Stimulated activated CD4-positive, alpha-beta T cell treated with anti-CD3 and anti-CD28 coated beads, Interleukin-1b, Interleukin-23, amount 100 ng/mL, for 1 hour (primary cell): ENCODE measurements around the gene SMYD4.
A peak's percentile ranks its signal among the peaks of the same experiment; 100 is the strongest.
"Not testable (repeated sequence)": the region's sequence is repeated elsewhere in the genome, so short reads cannot be mapped to it uniquely, and the experiment has no call there.

Source experiments
- DNase-seq, 2 donors: peaks; one replicate each; pipeline ENCODE4 v3.0.0-alpha.2; 2020; ENCODE audit warnings: low read depth in 2 of 2

Gene SMYD4, protein sequence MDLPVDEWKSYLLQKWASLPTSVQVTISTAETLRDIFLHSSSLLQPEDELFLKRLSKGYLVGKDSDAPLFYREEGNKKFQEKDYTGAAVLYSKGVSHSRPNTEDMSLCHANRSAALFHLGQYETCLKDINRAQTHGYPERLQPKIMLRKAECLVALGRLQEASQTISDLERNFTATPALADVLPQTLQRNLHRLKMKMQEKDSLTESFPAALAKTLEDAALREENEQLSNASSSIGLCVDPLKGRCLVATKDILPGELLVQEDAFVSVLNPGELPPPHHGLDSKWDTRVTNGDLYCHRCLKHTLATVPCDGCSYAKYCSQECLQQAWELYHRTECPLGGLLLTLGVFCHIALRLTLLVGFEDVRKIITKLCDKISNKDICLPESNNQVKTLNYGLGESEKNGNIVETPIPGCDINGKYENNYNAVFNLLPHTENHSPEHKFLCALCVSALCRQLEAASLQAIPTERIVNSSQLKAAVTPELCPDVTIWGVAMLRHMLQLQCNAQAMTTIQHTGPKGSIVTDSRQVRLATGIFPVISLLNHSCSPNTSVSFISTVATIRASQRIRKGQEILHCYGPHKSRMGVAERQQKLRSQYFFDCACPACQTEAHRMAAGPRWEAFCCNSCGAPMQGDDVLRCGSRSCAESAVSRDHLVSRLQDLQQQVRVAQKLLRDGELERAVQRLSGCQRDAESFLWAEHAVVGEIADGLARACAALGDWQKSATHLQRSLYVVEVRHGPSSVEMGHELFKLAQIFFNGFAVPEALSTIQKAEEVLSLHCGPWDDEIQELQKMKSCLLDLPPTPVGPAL

DNA sequence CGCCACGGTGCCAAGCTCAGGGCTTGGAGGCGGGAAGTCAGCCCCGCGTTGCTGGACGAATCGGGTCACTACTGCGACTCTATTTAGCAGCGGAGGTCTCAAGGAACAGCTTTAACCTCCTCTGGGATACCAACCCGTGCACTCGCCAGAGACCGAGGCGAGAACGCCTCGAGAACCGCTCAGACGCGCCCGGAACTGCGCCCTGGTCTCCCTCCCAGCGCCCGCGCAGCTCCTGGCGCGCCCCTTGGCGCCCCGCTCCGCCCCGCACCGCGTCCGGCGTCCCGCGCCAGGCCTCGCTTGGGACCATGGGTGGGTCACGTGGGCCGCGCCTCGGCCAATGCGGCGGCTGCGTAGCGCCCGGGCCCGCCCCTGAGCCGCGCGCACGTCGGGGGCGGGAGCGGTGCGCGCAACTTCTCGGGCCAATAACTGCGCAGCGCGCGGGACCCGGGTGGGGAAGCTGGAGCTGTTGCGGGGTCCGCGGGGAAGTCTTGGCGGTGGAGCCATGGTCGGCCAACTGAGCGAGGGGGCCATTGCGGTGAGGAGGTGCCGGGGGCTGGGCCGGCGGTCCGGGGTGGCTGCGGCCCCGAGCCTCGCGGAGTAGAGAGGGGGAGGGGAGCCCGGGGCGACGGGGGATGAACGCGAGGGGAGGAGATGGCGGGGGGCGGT lies at the start of gene SMYD4, which contains the start of gene RPA1:
Gene SMYD4 (minus strand): TSS at position 311 of the 666 bp plus-strand sequence. CDS start 1,908 bp downstream, outside the sequence.
Gene RPA1 (plus strand): TSS at position 414 of the 666 bp plus-strand sequence. CDS start 89 bp downstream, at position 503.
- DNase-seq: peak; percentile 59 to 71

DNA sequence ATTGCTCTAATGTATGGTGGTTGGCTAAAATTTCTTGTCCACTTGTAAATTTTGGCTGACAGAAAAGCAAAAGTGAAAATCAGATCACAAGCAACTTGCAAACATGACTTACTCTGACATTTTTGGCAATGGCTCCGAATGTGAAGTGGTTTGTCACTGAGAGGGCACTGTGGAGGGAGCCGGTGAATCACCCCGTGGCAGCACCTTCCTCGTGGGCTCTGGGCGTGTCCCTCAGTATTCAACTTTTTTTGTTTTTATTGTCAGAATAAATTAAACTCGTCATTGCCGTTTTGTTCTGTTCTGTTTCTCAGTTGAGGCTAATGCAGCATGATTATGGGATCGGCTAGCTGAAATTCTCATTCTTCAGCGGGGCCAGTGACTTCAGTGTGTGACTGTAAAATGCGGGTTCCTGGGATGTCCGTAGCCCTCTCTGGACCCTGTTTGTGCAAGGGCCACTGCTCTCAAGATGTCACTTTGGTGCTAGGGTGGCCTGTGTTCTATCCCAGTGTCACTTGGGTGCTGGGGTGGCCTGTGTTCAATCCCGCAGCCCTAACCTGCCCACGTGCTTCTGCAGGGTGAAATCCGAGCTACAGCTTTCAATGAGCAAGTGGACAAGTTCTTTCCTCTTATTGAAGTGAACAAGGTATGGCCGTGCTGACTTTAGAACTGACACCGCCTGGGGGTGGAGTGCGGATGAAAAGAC lies 48.9 kb upstream of the SMYD4 start:
- DNase-seq: no peak

DNA sequence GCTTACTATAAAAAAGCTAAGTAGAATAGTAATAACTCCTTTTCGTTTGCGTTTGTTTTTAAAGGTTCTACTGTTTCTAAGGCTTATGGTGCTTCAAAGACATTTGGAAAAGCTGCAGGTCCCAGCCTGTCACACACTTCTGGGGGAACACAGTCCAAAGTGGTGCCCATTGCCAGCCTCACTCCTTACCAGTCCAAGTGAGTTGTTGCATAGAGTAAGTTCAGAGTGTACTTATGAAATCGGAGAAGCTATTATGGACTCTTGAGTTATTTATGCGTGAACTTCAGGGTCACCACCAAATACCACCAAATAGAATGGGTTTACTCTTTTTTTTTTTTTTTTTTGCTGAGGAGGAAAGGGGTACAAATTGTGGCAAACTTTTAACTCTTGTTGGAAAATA lies 45.9 kb upstream of the SMYD4 start:
- no peak for DNase-seq

DNA sequence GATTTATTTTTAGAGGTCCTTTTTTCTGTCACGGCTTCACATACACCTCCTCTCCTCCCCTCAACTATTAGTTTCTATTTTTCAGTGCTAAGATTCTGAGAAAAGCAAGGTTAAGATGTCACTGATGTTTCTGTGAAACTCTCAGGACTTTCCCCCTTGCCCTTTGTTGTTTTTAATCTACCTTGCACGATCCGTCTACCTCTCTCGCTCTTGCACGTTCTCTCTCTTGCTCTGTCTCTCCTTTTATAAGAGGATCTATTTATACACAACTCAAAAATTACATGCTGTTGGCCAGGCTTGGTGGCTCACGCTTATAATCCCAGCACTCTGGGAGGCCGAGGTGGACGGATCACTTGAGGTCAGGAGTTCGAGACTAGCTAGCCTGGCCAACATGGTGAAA lies 43.7 kb upstream of the SMYD4 start:
- DNase-seq: no peak

DNA sequence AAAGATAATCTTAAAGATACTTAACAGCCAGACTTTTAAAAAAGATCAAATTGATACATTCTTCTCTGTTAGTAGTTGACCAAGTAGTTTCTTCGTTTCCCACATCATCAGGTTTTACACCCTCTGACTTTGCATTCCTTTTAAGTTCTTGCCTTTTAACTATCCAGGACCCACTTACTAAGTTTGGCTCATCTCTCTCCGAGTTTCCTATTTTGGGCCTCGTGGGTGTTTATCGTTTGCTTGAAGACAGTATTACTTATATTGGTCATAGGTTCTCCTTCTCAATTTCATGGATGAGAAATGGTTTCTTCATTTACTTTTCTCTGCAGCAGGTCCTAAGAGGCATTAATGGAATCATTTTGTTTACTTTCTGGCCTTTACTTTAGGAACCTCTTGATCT lies 43.3 kb upstream of the SMYD4 start:
- no peak for DNase-seq

DNA sequence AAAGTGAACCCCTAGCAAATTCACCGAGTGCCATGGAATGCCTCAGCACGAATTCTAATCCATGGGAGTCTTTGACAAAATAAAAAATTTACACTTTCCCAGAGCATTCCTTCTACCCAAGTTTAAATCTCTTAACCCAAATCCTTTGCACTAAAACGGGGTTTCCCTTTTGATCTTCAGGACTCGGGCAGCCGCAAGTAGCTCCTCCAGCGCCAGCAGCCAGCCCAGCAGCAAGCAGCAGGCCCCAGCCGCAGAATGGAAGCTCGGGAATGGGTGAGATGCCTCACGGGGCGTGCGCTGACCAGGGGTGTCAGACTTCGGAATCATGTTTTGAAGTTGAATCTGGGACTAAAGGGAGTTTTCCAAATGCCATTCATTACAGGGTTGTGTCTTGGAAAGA lies 42.6 kb upstream of the SMYD4 start:
- DNase-seq: no peak

DNA sequence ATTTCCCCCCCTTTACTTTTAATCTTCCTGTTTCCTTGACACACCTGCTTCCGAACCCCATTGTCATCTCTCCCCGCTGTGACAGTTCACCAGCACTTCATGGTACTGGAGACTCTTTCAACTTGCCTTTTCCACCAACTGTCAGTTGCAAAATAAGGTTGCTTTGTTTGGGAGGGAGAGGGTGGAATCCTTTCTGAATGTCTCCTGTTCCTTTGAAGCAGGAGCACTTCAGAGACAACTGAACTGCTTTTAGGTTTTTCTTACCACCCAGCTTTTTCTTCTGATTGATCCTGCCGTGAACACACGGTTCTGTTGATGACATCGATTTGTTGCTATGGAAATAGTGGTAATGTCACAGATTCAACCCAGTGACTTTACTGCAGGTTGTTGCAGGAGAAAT lies 42.1 kb upstream of the SMYD4 start:
- no peak for DNase-seq

DNA sequence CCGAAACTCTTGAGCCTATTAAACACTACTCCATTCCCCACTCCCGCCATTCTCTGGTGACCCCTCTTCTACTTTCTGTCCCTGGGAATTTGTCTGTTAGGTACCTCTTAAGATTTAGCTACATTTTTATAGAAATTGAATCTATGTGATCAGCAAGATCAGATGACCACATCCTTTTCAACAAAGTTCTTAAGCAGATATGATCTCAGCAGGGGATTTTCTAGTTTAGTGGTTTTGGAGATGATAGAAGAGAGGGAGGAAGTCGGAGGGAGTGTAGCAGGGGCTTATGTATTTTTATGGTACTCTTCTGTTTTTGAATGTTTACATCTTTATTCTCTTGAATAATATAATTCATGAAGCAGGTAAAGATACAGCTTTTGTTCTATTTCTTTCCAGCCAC lies 40.9 kb upstream of the SMYD4 start:
- no peak for DNase-seq

DNA sequence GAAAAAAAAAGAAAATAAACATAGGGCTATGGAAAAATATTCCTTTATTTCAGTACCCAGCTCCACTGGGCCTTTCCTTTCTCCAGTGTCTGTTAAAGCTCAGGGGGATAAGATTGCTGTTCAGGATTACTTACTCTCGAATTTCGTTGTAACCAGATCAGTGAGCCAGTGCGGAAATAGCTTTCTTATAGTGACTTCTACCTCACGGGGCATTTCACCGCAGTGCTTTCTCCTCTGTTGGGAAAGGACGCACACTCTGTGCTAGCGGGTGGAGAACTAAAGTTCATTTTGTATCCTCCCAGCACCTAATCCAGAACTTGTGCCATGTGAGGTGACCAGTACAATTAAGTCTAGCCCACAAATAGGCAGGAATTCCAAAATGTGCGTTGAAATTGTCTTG lies 38.4 kb upstream of the SMYD4 start:
- DNase-seq: no peak

DNA sequence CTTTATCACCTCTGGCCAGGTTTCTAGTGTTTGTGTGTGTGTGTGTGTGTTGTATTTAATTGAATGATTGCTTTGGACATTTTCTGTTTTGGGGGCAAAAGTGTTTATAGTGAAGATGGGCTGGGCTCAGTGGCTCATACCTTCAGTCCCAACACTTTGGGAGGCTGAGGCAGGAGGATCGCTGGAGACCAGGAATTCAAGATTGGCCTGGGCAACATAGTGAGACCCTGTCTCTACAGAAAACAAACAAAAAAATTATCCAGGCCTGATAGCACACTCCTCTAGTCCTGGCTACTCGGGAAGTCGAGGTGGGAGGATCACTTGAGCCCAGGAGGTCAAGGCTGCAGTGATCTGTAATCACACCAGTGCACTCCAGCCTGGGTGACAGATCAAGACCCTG lies 37.6 kb upstream of the SMYD4 start:
- no peak for DNase-seq

DNA sequence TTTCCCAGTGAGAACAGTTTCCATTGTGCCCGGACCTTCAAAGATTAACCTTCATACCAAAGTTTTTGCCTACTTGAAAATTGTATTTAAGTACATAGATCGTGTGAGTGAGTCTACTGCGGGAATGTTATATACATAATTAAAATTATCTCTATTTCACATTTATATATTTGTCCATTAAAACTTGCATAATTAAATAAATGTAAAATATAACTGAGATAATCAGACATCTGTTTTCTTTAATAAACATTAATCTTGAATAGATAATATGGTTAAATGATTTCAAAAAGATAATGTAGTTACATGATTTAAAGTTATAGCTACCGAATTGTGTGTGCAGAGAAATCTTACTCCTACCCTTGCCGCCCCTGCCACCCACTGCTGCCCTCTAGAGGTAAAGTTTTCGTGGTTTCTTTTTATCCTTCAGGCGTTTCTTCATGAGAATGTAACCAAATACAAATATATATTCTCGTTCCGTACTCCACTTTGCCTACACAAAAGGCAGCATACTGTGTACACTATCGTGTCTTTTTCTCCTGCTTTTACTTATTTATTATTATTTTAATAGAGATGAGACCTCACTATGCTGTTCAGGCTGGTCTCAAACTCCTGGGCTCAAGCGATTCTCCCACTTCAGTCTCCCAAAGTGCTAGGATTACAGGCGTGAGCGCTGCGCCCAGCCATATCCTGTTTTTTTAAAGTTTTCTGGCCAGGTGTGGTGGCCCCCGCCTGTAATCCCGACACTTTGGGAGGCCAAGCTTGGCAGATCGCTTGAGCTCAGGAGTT lies 35.7 kb upstream of the SMYD4 start:
- peak in 1 of 2 donors; percentile 12 for DNase-seq

DNA sequence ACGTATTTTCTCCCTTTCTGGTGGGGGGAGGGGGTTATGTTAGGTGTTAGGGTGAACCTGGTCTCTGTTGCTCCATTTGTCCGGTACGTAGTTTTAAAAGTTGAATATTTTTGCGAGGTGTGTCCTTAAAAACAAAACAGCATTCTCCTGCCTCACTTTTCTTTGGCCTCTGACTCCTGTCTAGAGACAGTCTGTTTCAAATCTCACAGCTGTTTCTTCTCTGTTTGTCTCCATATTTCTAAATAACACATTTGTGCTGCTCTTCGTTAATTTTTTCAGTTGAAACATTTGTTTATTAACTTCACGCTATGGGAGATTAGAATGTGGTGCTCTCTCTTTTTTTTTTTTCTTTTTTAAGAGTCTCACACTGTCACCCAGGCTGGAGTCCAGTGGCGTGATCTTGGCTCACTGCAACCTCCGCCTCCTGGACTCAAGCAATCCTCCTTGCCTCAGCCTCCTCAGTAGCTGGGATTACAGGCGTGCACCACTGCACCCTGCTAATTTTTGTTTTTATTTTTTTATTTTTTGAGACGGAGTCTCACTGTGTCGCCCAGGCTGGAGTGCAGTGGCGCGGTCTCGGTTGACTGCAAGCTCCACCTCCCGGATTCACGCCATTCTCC lies 31.8 kb upstream of the SMYD4 start:
- DNase-seq: no peak

DNA sequence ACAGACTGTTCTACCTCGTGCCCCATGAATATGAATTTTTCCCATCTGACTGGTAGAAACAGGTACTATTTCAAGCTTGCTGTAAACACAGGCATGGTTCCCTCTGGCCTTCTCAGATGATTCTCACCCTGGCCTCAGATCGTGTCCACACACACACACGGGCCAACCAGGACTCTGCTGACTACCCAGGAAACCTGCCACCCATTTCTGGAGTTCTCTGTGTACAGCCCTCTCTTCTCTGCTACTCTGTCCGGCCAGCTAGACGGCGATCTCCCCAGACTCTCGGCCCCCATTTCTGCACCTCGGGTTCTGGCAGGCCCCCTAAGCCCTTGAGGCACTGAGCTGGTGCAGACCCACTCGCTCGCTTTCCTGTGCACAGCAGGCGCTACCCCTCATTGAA lies 31.3 kb upstream of the SMYD4 start:
- no peak for DNase-seq

DNA sequence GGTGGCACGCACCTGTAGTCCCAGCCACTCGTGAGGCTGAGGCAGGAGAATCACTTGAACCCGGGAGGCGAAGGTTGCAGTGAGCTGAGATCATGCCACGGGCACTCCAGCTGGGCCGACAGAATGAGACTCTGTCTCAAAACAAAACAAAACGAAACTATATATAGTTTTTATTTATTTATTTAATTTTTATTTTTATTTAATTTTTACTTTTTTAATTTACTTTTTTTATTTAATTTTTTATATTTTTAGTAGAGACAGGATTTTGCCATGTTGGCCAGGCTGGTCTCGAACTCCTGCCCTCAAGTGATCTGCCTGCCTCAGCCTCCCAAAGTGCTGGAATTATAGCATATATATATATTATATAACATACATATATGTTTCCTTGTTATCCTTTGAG lies 26.8 kb upstream of the SMYD4 start:
- DNase-seq: not testable (repeated sequence)

DNA sequence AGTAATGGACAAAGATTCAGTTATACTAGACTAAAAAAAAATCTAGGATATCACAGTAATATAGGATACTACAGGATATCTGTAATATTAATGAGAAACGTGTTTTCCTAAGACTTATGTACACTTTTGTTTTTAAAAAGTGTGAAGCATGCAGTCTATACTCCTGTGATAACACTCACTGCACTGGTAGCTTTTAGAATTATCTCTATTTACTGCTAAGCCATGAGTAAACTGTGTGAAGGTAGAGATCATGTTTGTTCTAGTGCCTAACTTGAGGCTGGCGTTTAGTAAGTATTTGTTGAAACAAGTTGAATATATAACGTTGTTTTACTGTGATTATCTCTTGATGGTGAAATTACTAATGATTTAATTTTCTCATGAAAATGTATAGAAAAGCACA lies 24.0 kb upstream of the SMYD4 start:
- DNase-seq: no peak

DNA sequence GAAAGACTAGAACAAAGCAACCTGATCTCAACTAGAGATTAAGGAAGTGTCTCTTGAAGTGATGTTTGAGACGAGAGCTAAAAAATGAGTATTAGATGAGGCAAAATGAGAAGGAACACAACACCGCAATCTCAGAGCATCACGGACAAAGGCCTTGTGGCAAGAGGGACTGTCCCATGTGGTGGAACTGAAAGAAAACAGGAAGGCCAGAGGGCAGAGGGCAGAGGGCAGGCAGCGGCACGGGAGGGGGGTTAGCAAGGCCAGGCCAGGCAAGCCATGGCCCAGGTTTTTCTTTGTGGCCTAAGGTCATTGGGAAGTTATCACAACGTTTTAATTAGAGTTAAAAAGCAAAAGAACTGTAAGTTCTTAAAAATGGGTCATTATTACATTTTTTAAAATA lies 22.6 kb upstream of the SMYD4 start:
- no peak for DNase-seq

DNA sequence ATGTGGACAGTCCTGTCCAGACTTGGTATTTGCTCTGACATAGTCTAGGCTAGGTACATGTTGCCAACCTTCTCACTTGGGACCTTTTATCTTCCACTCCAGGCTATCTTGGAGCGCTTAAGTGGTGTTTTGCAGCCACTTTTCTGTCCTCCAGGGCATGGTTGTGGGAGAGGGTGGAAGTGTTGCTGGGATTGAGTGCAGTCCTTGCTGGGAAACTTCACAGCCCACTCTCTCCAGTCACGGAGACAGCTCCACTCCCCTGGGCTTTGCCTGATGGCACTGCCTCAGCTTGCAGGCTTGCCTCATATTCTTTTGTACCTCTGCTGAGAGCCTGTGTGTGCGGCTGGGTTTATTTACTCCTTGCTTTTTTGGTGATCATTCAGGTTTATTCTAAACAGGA lies 17.5 kb upstream of the SMYD4 start:
- DNase-seq: no peak

DNA sequence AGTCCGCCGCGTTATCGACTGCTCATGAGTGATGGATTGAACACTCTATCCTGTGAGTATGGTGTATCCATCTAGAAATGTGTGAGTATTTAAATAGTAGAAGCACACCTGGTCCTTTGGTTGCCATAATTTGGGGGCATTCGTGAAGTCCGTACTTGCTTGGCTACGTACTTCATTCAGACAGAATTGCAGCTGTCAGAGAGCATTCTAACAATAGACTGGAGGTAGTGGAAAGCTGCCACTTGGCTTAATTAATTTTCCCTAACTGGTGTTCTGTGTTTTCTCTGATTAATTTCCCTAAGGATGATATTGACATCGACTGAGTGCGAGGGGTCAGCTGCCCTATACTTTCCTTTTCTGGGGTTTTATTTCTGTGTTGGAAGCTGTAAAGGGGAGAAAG lies 14.2 kb upstream of the SMYD4 start:
- no peak for DNase-seq

DNA sequence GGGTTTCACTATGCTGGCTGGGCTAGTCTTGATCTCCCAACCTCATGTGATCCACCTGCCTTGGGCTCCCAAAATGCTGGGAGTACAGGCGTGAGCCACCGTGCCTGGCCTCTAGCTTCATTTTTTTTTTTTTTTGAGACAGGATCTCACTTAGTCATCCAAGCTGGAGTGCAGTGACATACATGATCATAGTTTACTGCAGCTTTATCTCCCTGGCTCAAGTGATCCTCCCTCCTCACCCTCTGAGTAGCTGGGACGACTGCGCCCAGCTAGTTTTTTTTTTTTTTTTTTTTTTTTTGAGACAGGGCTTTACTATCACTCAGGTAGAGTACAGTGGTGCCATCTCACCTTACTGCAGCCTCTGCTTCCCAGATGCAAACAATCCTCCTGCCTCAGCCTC lies 9.8 kb upstream of the SMYD4 start:
- DNase-seq: no peak

DNA sequence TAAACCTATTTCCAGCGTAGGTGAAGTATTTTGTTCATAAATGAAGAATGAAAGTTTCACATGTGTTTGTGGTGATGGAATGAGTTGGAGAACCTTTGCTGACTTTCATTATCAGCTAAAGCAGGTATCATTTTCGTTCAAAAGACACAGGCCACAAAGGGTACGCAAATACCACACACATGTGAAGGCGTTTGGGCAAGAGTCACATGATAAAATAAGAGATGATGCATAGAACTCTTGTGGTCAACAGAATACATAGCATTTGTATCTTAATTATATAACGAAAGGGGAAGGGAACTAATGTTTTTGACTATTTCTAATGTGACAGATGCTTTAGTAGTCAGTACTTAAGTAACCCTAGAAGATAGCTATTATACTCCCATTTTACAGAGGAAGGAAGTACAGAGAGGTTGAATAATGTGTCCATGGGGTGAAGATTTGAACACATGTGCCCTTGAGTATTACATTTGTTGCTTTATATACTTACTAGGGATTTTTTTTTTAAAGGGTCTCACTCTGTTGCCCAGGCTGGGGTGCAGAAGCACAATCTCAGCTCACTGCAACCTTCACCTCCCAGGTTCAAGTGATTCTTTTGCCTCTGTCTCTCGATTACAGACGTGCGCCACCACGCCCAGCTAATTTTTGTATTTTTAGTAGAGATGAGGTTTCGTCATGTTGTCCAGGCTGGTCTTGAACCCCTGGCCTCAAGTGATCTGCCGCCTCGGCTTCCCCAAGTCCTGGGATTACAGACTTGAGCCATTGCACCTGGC lies 4.9 kb upstream of the SMYD4 start:
- no peak for DNase-seq
